Right forelimb (tissue), 1 donor: ENCODE results near the gene MTPN.

Experiments used
- DNase-seq: peaks from one replicate; pipeline ENCODE4 v3.0.0-alpha.2; 2018

Gene MTPN

GRCh38 chr7:135980665-135981180, 3.6 kb upstream of the MTPN start:
- DNase-seq: no peak

- no peak for DNase-seq
Observed at GRCh38 chr7:135980012-135980551, 2.9 kb upstream of the MTPN start.

GRCh38 chr7:135979471-135980011, 2.4 kb upstream of the MTPN start:
- DNase-seq: no peak

GRCh38 chr7:135978624-135979023, 1.5 kb upstream of the MTPN start:
- no peak for DNase-seq

GRCh38 chr7:135977742-135978066, 545 bp upstream of the MTPN start:
- no peak for DNase-seq

- DNase-seq: no peak
Observed at GRCh38 chr7:135976312-135977006, 700 bp downstream of the MTPN start.

GRCh38 chr7:135975166-135975565, 2.0 kb downstream of the MTPN start:
- no peak for DNase-seq

GRCh38 chr7:135974667-135975066, 2.5 kb downstream of the MTPN start:
- no peak for DNase-seq

GRCh38 chr7:135971366-135971725, 5.8 kb downstream of the MTPN start:
- DNase-seq: no peak

GRCh38 chr7:135970682-135971365, 6.3 kb downstream of the MTPN start:
- no peak for DNase-seq

- no peak for DNase-seq
Observed at GRCh38 chr7:135970045-135970444, 7.1 kb downstream of the MTPN start.

- no peak for DNase-seq
Observed at GRCh38 chr7:135966341-135967043, 10.7 kb downstream of the MTPN start.

- DNase-seq: no peak
Observed at GRCh38 chr7:135965602-135966001, 11.6 kb downstream of the MTPN start.

GRCh38 chr7:135964791-135965190, 12.4 kb downstream of the MTPN start:
- DNase-seq: no peak

- no peak for DNase-seq
Observed at GRCh38 chr7:135964274-135964673, 12.9 kb downstream of the MTPN start.

GRCh38 chr7:135962802-135963201, 14.4 kb downstream of the MTPN start:
- DNase-seq: no peak

GRCh38 chr7:135960709-135961451, 16.3 kb downstream of the MTPN start:
- DNase-seq: no peak

- no peak for DNase-seq
Observed at GRCh38 chr7:135959646-135960363, 17.4 kb downstream of the MTPN start.

- no peak for DNase-seq
Observed at GRCh38 chr7:135958173-135958572, 19.0 kb downstream of the MTPN start.

GRCh38 chr7:135957627-135958026, 19.5 kb downstream of the MTPN start:
- no peak for DNase-seq

GRCh38 chr7:135956393-135956792, 20.8 kb downstream of the MTPN start:
- DNase-seq: no peak

GRCh38 chr7:135950972-135951371, 26.2 kb downstream of the MTPN start:
- no peak for DNase-seq
